ENCODE data around the gene NGB. TPM values are rescaled to one million over a fixed set of nuclear protein-coding genes. Genes with fewer than 3 reads are reported as not detected.

Gene NGB
- total and polyA plus RNA-seq, 9 donors, result 0.04 to 0.11 TPM; not detected in 7

GRCh38 chr14:77276959-77277358 lies 6.0 kb upstream of the NGB start:
- no peaks in the 10 kb centered on the region for H3K27me3 ChIP-seq
- no peaks in the 10 kb centered on the region for H3K36me3 ChIP-seq
- TF ChIP-seq POLR2A (IDR thresholded peaks at IDR 0.05) (no peak), EP300 (IDR thresholded peaks at IDR 0.05) (no peak), CTCF (IDR thresholded peaks at IDR 0.05) (no peak)
- intact Hi-C loops (cut with DNase I), result no loop called here
- no peak overlapping the region for H3K27ac ChIP-seq
- H3K9me3 ChIP-seq, result no peaks in the 10 kb centered on the region
- no peak for DNase-seq
- no peaks in the 10 kb centered on the region for H3K4me1 ChIP-seq (ENCODE audit: insufficient read depth)
- no peak overlapping the region for H3K4me3 ChIP-seq
- 85 to 89% (median 85%) methylated on average over 12 of the region's 12 CpGs for whole genome bisulfite sequencing, 3 donors

- intact Hi-C loops (cut with DNase I), result no loop called here
- Histone ChIP-seq H3K9me3 (no peaks in the 10 kb centered on the region), H3K27me3 (no peaks in the 10 kb centered on the region), H3K4me1 (ENCODE audit: insufficient read depth) (no peaks in the 10 kb centered on the region), H3K36me3 (no peaks in the 10 kb centered on the region), H3K4me3 (no peak overlapping the region), H3K27ac (no peak overlapping the region)
- WGBS, 3 donors, result 82 to 89% (median 84%) methylated on average over 15 of the region's 15 CpGs
- TF ChIP-seq CTCF (IDR thresholded peaks at IDR 0.05), result no peak
- no peak for DNase-seq
Measured at GRCh38 chr14:77276295-77276935, 5.4 kb upstream of the NGB start.

- Histone ChIP-seq H3K4me1 (ENCODE audit: insufficient read depth) (no peaks in the 10 kb centered on the region), H3K9me3 (no peaks in the 10 kb centered on the region), H3K27ac (no peak overlapping the region), H3K27me3 (no peaks in the 10 kb centered on the region), H3K36me3 (no peaks in the 10 kb centered on the region), H3K4me3 (no peak overlapping the region)
- WGBS, 3 donors, result 56 to 58% (median 58%) methylated on average over 8 of the region's 8 CpGs
- TF ChIP-seq EP300 (IDR thresholded peaks at IDR 0.05) (no peak), POLR2A (IDR thresholded peaks at IDR 0.05) (no peak), CTCF (IDR thresholded peaks at IDR 0.05) (no peak)
- no peak for DNase-seq
- intact Hi-C loops (cut with DNase I), result no loop called here
Measured at GRCh38 chr14:77275601-77276017, 4.6 kb upstream of the NGB start.

GRCh38 chr14:77275041-77275580 lies 4.1 kb upstream of the NGB start:
- WGBS, 3 donors, result 64 to 66% (median 65%) methylated on average over 5 of the region's 5 CpGs
- Histone ChIP-seq H3K4me1 (ENCODE audit: insufficient read depth) (no peaks in the 10 kb centered on the region), H3K9me3 (no peaks in the 10 kb centered on the region), H3K36me3 (no peaks in the 10 kb centered on the region), H3K4me3 (no peak overlapping the region), H3K27ac (no peak overlapping the region), H3K27me3 (no peaks in the 10 kb centered on the region)
- no peak for DNase-seq
- intact Hi-C loops (cut with DNase I), result no loop called here
- TF ChIP-seq POLR2A (IDR thresholded peaks at IDR 0.05) (no peak), CTCF (IDR thresholded peaks at IDR 0.05) (no peak), EP300 (IDR thresholded peaks at IDR 0.05) (no peak)

Measured in ovary (tissue), 9 donors.